Heart left ventricle (tissue), 13 donors: ENCODE data around the gene WDHD1.

Experiments
- CTCF ChIP-seq, 12 donors: fragments of 200-600 bp; sonication (generic) in 4 of 12; IDR thresholded peaks; one replicate each; pipeline versions ENCODE4 v1.5.0 to v1.8.0; 2018 to 2022; ENCODE audit warnings: antibody characterized with exemption in 12 of 12, mild to moderate bottlenecking in 5 of 12
- POLR2A ChIP-seq, 2 donors: fragments of 450-650 bp; IDR thresholded peaks; one replicate each; pipeline ENCODE4 v1.6.1; 2017; ENCODE audit warnings: antibody characterized with exemption in 2 of 2, mild to moderate bottlenecking in 2 of 2, moderate library complexity in 2 of 2
- donor health status: ischemic (EF 13 %, LVEDD 7.1; RV severe dilation, severe dysfunction).
- donor health status: DM: no; HTN: yes; CAD: no.
- donor health status: DM: no; HTN: no; CAD: no.
- donor health status: ischemic (EF 25% LVEDD 6.9; RV normal size, moderate dysfunction).
- donor health status: ischemic (EF 25% LVEDD 5.7; RV mildly dilated, moderate dysfunction).
- donor health status: ischemic (EF 35%, LVEDD 5.7; RV mildly dilated, moderate dysfunction).
- donor health status: nonischemic (EF 11% LVEDD 7.7; RV severe dilation, severe dysfunction).
- donor health status: DM: yes; HTN: yes; CAD: no.
- donor health status: PGD.
- donor health status: ischemic (EF 29% LVEDD 5.4; RV normal size, mild dysfunction).
- donor health status: nonischemic (EF 23%, LVEDD 6.1; RV moderate dilation, normal function).

DNA sequence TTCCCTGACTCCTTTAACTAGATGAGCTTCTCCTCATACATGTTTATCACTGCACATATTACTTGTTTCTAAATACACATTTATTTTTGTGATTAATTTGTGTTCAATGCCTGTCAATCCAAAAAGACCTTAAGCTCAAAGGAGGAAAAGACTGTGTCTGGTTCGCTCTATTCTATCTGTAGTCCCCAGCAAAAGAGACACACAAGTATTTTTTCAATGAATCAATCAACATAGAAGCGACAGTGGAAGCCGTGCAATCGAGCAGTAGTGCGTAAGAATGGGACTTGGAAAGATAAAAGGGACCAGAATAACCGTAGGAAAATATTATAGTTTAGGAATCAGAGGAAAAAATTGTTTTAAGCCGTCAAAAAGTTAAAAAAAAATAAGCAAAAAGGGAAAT is 951 bp downstream of the WDHD1 start:
- TF ChIP-seq CTCF (IDR thresholded peaks at IDR 0.05) (no peak), POLR2A (IDR thresholded peaks at IDR 0.05) (no peak)
